HepG2 (cell line): ENCODE measurements around the gene UAP1L1. TPM values are rescaled to one million over a fixed set of nuclear protein-coding genes. Genes with fewer than 3 reads are reported as not detected.
A peak's percentile ranks its signal among the peaks of the same experiment; 100 is the strongest.

Source experiments
- ADNP ChIP-seq: sonication (generic); formaldehyde crosslinking; IDR thresholded peaks from 2 replicates; pipeline ENCODE4 v1.4.0; 2020; ENCODE audit warnings: missing genetic modification reagents
- ASH2L ChIP-seq: fragments of 300-600, 200-600 bp; sonication (generic); IDR thresholded peaks from 2 replicates; pipeline ENCODE4 v1.7.0; 2017; ENCODE audit warnings: low read depth, mild to moderate bottlenecking, moderate library complexity, mixed read lengths, low read length; ENCODE audit not compliant: insufficient read length
- FOXO1 ChIP-seq: sonication (generic); formaldehyde crosslinking; IDR thresholded peaks from 2 replicates; pipeline ENCODE4 v1.4.0; 2020; ENCODE audit warnings: missing genetic modification reagents
- ISL2 ChIP-seq: sonication (generic); formaldehyde crosslinking; IDR thresholded peaks from 2 replicates; pipeline ENCODE4 v1.5.0; 2020; ENCODE audit warnings: missing genetic modification reagents
- NFE2 ChIP-seq: sonication (generic); formaldehyde crosslinking; IDR thresholded peaks from 2 replicates; pipeline ENCODE4 v1.4.0; 2020; ENCODE audit warnings: missing genetic modification reagents
- NFRKB ChIP-seq: fragments of 450-650 bp; IDR thresholded peaks from 2 replicates; pipeline ENCODE4 v1.6.1; 2017
- TCF7 ChIP-seq: sonication (generic); IDR thresholded peaks from 2 replicates; pipeline ENCODE4 v1.6.1; 2016; ENCODE audit warnings: antibody characterized with exemption, low read depth
- TSC22D2 ChIP-seq: sonication (generic); formaldehyde crosslinking; IDR thresholded peaks from 2 replicates; pipeline ENCODE4 v1.5.1; 2020; ENCODE audit warnings: missing genetic modification reagents, mild to moderate bottlenecking, borderline replicate concordance
- ZFP36L2 ChIP-seq: sonication (generic); formaldehyde crosslinking; IDR thresholded peaks from 2 replicates; pipeline ENCODE4 v1.4.0; 2020; ENCODE audit warnings: missing genetic modification reagents
- ZNF749 ChIP-seq: sonication (generic); formaldehyde crosslinking; IDR thresholded peaks from 2 replicates; pipeline ENCODE4 v1.8.0; 2022; ENCODE audit warnings: mild to moderate bottlenecking, missing genetic modification reagents, moderate library complexity, borderline replicate concordance
- polyA plus RNA-seq, 8 experiments: library from polyadenylated mRNA; depleted of rRNA in 3 of 8; stranded (reverse) in 7 of 8; unstranded in 1 of 8; fragments of >200 nt; fragmentation: Illumina TruSeq in 4 of 8; extraction: Trizol in 4 of 8; gene quantifications; 2 replicates each; pipeline versions ENCODE4 v1.2.1 to v1.2.3, GENCODE V29; 2011 to 2016; ENCODE audit warnings: low read depth in 4 of 8, missing spikeins in 1 of 8, mixed read lengths in 1 of 8; ENCODE audit not compliant: insufficient read depth in 1 of 8
- total RNA-seq, 5 experiments: library from RNA; depleted of rRNA; stranded (reverse); fragments of >200 nt; fragmentation: Illumina TruSeq; extraction: Trizol; gene quantifications; 2 replicates each; pipeline ENCODE4 v1.2.3, GENCODE V29; 2016; ENCODE audit warnings: low read depth in 1 of 5
- TF ChIP-seq, protein P1 (sequence below): sonication (generic); formaldehyde crosslinking; IDR thresholded peaks from 2 replicates; pipeline ENCODE4 v1.5.0; 2020; ENCODE audit warnings: mild to moderate bottlenecking, missing genetic modification reagents, borderline replicate concordance
- TF ChIP-seq, protein P2 (sequence below): sonication (generic); formaldehyde crosslinking; IDR thresholded peaks from 2 replicates; pipeline ENCODE4 v1.4.0; 2020; ENCODE audit warnings: missing genetic modification reagents
- TF ChIP-seq, protein P3 (sequence below): sonication (generic); formaldehyde crosslinking; IDR thresholded peaks from 2 replicates; pipeline ENCODE4 v1.8.0; 2022; ENCODE audit warnings: mild to moderate bottlenecking, missing genetic modification reagents; ENCODE audit not compliant: insufficient replicate concordance

UAP1L1 gene
- total and polyA plus RNA-seq, 2 of the 13 experiments (the other 11 are each of a cell fraction or from before 2014, with no cell fraction given), result 5.4 to 6.4 TPM

DNA sequence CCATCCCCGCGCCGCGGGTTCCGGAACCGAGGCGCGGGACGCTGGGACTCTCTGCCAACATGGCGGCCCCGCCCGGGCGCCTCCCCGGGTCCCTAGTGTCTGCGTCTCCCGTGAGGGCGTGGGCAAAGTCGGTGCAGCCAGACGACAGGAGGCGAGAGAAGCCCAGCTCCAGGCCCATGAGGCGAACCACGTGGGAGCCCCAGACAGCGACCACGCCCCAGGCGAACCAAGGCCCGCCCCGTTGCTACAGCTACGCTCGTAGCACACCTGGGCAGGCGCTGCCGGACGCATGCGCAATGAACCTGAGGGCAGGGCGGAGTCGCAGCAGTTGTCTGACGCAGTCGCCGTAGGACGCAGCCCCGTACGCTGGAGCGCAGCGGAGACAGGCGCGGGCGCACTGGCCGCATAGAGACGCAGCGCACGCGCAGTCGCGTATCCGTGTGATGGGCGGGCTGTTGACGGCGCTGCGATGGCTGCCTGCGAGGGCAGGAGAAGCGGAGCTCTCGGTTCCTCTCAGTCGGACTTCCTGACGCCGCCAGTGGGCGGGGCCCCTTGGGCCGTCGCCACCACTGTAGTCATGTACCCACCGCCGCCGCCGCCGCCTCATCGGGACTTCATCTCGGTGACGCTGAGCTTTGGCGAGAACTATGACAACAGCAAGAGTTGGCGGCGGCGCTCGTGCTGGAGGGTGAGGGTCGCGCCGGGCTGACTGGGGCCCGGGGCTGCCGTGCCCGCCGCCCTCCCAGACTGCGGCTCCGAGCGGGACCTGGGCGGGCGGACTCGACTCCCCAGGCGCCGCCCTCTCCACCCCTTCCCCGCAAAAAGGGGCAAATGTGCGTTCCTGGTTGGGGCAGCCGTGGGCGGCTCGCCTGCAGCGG, 9.5 kb downstream of the UAP1L1 start, which contains the start of gene MAN1B1 (continued):
- TF ChIP-seq, protein P1, sequence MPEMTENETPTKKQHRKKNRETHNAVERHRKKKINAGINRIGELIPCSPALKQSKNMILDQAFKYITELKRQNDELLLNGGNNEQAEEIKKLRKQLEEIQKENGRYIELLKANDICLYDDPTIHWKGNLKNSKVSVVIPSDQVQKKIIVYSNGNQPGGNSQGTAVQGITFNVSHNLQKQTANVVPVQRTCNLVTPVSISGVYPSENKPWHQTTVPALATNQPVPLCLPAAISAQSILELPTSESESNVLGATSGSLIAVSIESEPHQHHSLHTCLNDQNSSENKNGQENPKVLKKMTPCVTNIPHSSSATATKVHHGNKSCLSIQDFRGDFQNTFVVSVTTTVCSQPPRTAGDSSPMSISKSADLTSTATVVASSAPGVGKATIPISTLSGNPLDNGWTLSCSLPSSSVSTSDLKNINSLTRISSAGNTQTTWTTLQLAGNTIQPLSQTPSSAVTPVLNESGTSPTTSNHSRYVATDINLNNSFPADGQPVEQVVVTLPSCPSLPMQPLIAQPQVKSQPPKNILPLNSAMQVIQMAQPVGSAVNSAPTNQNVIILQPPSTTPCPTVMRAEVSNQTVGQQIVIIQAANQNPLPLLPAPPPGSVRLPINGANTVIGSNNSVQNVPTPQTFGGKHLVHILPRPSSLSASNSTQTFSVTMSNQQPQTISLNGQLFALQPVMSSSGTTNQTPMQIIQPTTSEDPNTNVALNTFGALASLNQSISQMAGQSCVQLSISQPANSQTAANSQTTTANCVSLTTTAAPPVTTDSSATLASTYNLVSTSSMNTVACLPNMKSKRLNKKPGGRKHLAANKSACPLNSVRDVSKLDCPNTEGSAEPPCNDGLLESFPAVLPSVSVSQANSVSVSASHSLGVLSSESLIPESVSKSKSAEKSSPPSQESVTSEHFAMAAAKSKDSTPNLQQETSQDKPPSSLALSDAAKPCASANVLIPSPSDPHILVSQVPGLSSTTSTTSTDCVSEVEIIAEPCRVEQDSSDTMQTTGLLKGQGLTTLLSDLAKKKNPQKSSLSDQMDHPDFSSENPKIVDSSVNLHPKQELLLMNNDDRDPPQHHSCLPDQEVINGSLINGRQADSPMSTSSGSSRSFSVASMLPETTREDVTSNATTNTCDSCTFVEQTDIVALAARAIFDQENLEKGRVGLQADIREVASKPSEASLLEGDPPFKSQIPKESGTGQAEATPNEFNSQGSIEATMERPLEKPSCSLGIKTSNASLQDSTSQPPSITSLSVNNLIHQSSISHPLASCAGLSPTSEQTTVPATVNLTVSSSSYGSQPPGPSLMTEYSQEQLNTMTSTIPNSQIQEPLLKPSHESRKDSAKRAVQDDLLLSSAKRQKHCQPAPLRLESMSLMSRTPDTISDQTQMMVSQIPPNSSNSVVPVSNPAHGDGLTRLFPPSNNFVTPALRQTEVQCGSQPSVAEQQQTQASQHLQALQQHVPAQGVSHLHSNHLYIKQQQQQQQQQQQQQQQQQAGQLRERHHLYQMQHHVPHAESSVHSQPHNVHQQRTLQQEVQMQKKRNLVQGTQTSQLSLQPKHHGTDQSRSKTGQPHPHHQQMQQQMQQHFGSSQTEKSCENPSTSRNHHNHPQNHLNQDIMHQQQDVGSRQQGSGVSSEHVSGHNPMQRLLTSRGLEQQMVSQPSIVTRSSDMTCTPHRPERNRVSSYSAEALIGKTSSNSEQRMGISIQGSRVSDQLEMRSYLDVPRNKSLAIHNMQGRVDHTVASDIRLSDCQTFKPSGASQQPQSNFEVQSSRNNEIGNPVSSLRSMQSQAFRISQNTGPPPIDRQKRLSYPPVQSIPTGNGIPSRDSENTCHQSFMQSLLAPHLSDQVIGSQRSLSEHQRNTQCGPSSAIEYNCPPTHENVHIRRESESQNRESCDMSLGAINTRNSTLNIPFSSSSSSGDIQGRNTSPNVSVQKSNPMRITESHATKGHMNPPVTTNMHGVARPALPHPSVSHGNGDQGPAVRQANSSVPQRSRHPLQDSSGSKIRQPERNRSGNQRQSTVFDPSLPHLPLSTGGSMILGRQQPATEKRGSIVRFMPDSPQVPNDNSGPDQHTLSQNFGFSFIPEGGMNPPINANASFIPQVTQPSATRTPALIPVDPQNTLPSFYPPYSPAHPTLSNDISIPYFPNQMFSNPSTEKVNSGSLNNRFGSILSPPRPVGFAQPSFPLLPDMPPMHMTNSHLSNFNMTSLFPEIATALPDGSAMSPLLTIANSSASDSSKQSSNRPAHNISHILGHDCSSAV (CRISPR knock-in tag), result no peak; the same call in 1 of the 2 replicates
- TF ChIP-seq ZNF749 (CRISPR knock-in tag), result no peak; the same call in 1 of the 2 replicates
- TF ChIP-seq TSC22D2 (CRISPR knock-in tag), result no peak
- TF ChIP-seq ADNP (CRISPR knock-in tag), result no peak
- TF ChIP-seq NFRKB, result no peak
- no peak for TF ChIP-seq NFE2
- TF ChIP-seq, protein P2, sequence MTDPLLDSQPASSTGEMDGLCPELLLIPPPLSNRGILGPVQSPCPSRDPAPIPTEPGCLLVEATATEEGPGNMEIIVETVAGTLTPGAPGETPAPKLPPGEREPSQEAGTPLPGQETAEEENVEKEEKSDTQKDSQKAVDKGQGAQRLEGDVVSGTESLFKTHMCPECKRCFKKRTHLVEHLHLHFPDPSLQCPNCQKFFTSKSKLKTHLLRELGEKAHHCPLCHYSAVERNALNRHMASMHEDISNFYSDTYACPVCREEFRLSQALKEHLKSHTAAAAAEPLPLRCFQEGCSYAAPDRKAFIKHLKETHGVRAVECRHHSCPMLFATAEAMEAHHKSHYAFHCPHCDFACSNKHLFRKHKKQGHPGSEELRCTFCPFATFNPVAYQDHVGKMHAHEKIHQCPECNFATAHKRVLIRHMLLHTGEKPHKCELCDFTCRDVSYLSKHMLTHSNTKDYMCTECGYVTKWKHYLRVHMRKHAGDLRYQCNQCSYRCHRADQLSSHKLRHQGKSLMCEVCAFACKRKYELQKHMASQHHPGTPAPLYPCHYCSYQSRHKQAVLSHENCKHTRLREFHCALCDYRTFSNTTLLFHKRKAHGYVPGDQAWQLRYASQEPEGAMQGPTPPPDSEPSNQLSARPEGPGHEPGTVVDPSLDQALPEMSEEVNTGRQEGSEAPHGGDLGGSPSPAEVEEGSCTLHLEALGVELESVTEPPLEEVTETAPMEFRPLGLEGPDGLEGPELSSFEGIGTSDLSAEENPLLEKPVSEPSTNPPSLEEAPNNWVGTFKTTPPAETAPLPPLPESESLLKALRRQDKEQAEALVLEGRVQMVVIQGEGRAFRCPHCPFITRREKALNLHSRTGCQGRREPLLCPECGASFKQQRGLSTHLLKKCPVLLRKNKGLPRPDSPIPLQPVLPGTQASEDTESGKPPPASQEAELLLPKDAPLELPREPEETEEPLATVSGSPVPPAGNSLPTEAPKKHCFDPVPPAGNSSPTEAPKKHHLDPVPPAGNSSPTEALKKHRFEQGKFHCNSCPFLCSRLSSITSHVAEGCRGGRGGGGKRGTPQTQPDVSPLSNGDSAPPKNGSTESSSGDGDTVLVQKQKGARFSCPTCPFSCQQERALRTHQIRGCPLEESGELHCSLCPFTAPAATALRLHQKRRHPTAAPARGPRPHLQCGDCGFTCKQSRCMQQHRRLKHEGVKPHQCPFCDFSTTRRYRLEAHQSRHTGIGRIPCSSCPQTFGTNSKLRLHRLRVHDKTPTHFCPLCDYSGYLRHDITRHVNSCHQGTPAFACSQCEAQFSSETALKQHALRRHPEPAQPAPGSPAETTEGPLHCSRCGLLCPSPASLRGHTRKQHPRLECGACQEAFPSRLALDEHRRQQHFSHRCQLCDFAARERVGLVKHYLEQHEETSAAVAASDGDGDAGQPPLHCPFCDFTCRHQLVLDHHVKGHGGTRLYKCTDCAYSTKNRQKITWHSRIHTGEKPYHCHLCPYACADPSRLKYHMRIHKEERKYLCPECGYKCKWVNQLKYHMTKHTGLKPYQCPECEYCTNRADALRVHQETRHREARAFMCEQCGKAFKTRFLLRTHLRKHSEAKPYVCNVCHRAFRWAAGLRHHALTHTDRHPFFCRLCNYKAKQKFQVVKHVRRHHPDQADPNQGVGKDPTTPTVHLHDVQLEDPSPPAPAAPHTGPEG (CRISPR knock-in tag), result peak; percentile 63; the same call in 1 of the 2 replicates
- TF ChIP-seq FOXO1 (CRISPR knock-in tag), result no peak; the same call in 1 of the 2 replicates
- 0 out of 2 replicates have a peak, but pooled peaks have one; percentile 8 for TF ChIP-seq ISL2 (CRISPR knock-in tag)
- TF ChIP-seq, protein P3, sequence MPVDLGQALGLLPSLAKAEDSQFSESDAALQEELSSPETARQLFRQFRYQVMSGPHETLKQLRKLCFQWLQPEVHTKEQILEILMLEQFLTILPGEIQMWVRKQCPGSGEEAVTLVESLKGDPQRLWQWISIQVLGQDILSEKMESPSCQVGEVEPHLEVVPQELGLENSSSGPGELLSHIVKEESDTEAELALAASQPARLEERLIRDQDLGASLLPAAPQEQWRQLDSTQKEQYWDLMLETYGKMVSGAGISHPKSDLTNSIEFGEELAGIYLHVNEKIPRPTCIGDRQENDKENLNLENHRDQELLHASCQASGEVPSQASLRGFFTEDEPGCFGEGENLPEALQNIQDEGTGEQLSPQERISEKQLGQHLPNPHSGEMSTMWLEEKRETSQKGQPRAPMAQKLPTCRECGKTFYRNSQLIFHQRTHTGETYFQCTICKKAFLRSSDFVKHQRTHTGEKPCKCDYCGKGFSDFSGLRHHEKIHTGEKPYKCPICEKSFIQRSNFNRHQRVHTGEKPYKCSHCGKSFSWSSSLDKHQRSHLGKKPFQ (CRISPR knock-in tag), result peak; percentile 35
- peak; percentile 9 for TF ChIP-seq ASH2L
- no peak for TF ChIP-seq ZFP36L2 (CRISPR knock-in tag)
- no peak for TF ChIP-seq TCF7
